Activated T-helper 2 cell treated with anti-CD3 and anti-CD28 coated beads, Interferon-gamma antibody, Interleukin-2, Interleukin-4, amounts not matched to agents 10 μg/mL and 5 μg/mL and 100 μg/mL, durations not matched to agents 14 hours and 24 hours and 36 hours (primary cell): ENCODE results near the gene EXOC6. TPM values are rescaled to one million over a fixed set of nuclear protein-coding genes. Genes with fewer than 3 reads are reported as not detected.
"Not testable (repeated sequence)": the region's sequence is repeated elsewhere in the genome, so short reads cannot be mapped to it uniquely, and the experiment has no call there.

Experiments used
- DNase-seq: peaks from one replicate; pipeline ENCODE4 v3.0.0; 2021; ENCODE audit warnings: low spot score
- H3K27ac Mint-ChIP-seq: one replicate; pipeline ENCODE4 v1.8.0; 2021; ENCODE audit warnings: mixed read lengths
- H3K27me3 Mint-ChIP-seq: one replicate; pipeline ENCODE4 v1.8.0; 2021; ENCODE audit warnings: low read depth, mixed read lengths
- H3K36me3 Mint-ChIP-seq: one replicate; pipeline ENCODE4 v1.8.0; 2021; ENCODE audit warnings: low read depth, mixed read lengths
- H3K4me1 Mint-ChIP-seq: one replicate; pipeline ENCODE4 v1.8.0; 2021; ENCODE audit warnings: low read depth, mixed read lengths
- H3K4me3 Mint-ChIP-seq: one replicate; pipeline ENCODE4 v1.8.0; 2021; ENCODE audit warnings: low read depth, mild to moderate bottlenecking, moderate library complexity, mixed read lengths
- H3K9me3 Mint-ChIP-seq: one replicate; pipeline ENCODE4 v1.8.0; 2021; ENCODE audit warnings: mixed read lengths
- intact Hi-C: fragments of 100-400 bp; cut with micrococcal nuclease; formaldehyde crosslinking; loops from one replicate; pipeline ENCODE4 v1.15.1; 2023
- total RNA-seq: library from RNA; stranded (reverse); gene quantifications from 2 replicates; pipeline ENCODE4 v1.2.3, GENCODE V29; 2022

The EXOC6 gene
- total RNA-seq, 1 donor from 2014 or later: 12.4 TPM

- intact Hi-C loops: no loop called here
- Mint-ChIP-seq H3K36me3 (peaks cover 11% of the 10 kb centered on the region), H3K27me3 (no peaks in the 10 kb centered on the region)
These were observed 55.3 kb downstream of the EXOC6 start for GRCh38 chr10:92903633-92904032.

DNA sequence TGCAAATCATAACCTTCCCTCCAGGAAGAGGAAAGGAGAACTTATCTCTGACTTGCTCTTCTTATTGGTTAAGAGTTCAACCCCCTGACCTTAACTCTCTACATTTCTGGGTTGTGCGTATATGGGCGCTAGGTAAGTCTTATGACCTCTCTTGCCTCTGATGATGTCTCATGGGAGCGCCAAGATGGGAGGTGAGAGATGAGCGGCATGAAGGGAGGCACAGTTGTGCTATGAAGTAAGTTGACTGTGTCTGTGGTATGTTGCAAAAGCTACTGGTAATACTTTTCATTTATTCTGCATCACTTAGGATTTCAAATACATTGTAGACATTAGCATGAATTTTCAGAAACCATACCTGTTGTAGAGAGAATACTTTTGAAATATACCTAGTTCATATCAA, 59.0 kb downstream of the EXOC6 start:
- peaks cover 11% of the 10 kb centered on the region for H3K36me3 Mint-ChIP-seq
- no peak for DNase-seq
- H3K9me3 Mint-ChIP-seq: no peaks in the 10 kb centered on the region
- H3K4me3 Mint-ChIP-seq: no peak overlapping the region
- intact Hi-C loops: no loop called here
- H3K27me3 Mint-ChIP-seq: no peaks in the 10 kb centered on the region
- H3K27ac Mint-ChIP-seq: no peak overlapping the region
- H3K4me1 Mint-ChIP-seq: peaks cover 9% of the 10 kb centered on the region

More at GRCh38 chr10:92903633-92904032, 55.3 kb downstream of the EXOC6 start:
- Mint-ChIP-seq H3K4me1 (peaks cover 15% of the 10 kb centered on the region), H3K27ac (no peak overlapping the region), H3K9me3 (no peaks in the 10 kb centered on the region), H3K4me3 (no peak overlapping the region)
- no peak for DNase-seq

DNA sequence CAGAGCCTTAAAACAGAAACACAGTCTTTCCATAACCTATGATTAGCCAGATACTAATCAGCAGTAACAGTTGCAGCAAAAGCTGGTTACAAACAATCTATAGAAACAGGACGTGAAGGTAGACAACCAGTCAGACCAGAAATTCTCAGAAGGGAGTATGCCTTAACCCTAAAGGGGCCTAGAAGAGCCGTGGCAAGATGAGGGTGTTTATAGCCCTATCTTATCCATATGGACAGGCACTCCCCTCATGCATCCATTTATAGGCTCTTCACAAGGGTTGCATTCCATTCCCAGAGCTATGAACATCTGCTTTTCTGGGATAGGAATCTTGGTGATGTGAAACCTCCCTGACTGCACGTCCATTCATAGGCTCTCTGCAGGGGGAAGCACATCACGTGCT, 64.3 kb downstream of the EXOC6 start:
- H3K27ac Mint-ChIP-seq, H3K4me3 Mint-ChIP-seq, H3K27me3 Mint-ChIP-seq, H3K9me3 Mint-ChIP-seq, H3K4me1 Mint-ChIP-seq, H3K36me3 Mint-ChIP-seq, DNase-seq, intact Hi-C loops: not testable (repeated sequence)

DNA sequence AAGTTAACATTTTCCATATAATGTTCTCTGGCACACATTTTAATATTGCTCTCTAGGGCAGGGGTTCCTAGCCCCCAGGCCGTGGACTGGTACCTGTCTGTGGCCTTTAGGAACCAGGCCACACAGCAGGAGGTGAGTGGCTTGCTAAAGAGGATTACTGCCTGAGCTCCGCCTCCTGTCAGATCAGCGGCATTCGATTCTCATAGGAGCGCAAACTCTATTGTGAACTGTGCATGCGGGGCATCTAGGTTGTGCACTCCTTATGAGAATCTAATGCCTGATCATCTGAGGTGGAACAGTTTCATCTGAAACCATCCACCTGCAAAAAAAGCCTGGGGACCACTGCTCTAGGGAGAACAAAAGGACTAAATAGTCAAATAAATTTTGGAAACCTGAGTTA, 65.7 kb downstream of the EXOC6 start:
- Mint-ChIP-seq H3K36me3 (peaks cover 2% of the 10 kb centered on the region), H3K4me1 (peaks cover 3% of the 10 kb centered on the region), H3K27me3 (no peaks in the 10 kb centered on the region), H3K4me3 (no peak overlapping the region), H3K9me3 (no peaks in the 10 kb centered on the region), H3K27ac (no peak overlapping the region)
- intact Hi-C loops: no loop called here
- no peak for DNase-seq

- Mint-ChIP-seq H3K4me3 (no peak overlapping the region), H3K9me3 (no peaks in the 10 kb centered on the region), H3K36me3 (peaks cover 2% of the 10 kb centered on the region), H3K4me1 (peaks cover 3% of the 10 kb centered on the region), H3K27ac (no peak overlapping the region), H3K27me3 (no peaks in the 10 kb centered on the region)
- DNase-seq: peak; percentile 24
- intact Hi-C loops: no loop called here
These were observed 66.4 kb downstream of the EXOC6 start for GRCh38 chr10:92914478-92915325.

GRCh38 chr10:92915892-92916291, 67.6 kb downstream of the EXOC6 start:
- Mint-ChIP-seq H3K4me3 (no peak overlapping the region), H3K4me1 (peaks cover 3% of the 10 kb centered on the region), H3K27me3 (no peaks in the 10 kb centered on the region), H3K9me3 (peaks cover 5% of the 10 kb centered on the region), H3K27ac (no peak overlapping the region), H3K36me3 (peaks cover 11% of the 10 kb centered on the region)
- intact Hi-C loops: no loop called here
- DNase-seq: no peak

GRCh38 chr10:92916433-92916832, 68.1 kb downstream of the EXOC6 start:
- H3K27ac Mint-ChIP-seq: no peak overlapping the region
- no peak for DNase-seq
- H3K9me3 Mint-ChIP-seq: peaks cover 8% of the 10 kb centered on the region
- peaks cover 3% of the 10 kb centered on the region for H3K4me1 Mint-ChIP-seq
- peaks cover 14% of the 10 kb centered on the region for H3K36me3 Mint-ChIP-seq
- H3K4me3 Mint-ChIP-seq: no peak overlapping the region
- H3K27me3 Mint-ChIP-seq: no peaks in the 10 kb centered on the region
- intact Hi-C loops: no loop called here

DNA sequence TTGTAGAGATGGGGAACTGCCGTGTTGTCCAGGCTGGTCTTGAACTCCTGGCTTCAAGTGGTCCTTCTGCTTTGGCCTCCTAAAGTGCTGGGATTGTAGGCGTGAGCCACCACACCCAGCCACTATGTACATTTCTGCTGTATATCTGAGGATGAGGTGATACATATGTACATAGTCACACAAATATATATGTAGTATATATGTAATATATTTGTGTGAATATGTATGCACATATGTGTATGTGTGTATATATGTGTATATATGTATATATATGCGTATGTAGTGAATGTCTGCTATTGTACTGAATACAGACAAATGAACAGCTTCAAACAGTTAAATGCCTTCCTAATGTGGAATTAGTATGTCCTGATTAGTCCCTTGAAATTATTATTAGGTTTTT, 70.3 kb downstream of the EXOC6 start:
- no peaks in the 10 kb centered on the region for H3K27me3 Mint-ChIP-seq
- H3K4me1 Mint-ChIP-seq: no peaks in the 10 kb centered on the region
- H3K4me3 Mint-ChIP-seq: no peak overlapping the region
- intact Hi-C loops: no loop called here
- no peak for DNase-seq
- peaks cover 18% of the 10 kb centered on the region for H3K36me3 Mint-ChIP-seq
- no peak overlapping the region for H3K27ac Mint-ChIP-seq
- H3K9me3 Mint-ChIP-seq: peaks cover 8% of the 10 kb centered on the region

- DNase-seq: no peak
- Mint-ChIP-seq H3K4me1 (no peaks in the 10 kb centered on the region), H3K27ac (no peak overlapping the region), H3K9me3 (peaks cover 8% of the 10 kb centered on the region), H3K27me3 (no peaks in the 10 kb centered on the region), H3K4me3 (no peak overlapping the region), H3K36me3 (peaks cover 18% of the 10 kb centered on the region)
- intact Hi-C loops: no loop called here
These were observed 72.5 kb downstream of the EXOC6 start for GRCh38 chr10:92920866-92921265.

DNA sequence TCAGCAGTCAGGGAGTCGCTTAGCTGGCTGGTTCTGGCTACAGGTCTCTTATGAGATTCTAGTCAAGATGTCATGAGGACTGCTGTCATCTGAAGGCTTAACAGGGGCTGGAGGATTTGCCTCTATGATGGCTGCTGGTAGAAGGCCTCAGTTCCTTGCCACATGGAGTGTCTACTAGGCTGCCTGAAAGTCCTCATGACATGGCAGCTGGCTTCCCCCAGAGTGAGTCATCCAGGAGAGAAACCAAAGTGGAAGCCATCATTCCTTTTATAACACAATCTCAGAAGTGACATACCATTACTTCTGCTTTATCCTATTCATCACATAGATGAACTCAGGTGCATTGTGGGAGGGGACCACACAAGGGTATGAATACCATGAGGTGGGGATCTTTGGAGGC, 75.1 kb downstream of the EXOC6 start:
- peaks cover 8% of the 10 kb centered on the region for H3K9me3 Mint-ChIP-seq
- intact Hi-C loops: no loop called here
- no peaks in the 10 kb centered on the region for H3K4me1 Mint-ChIP-seq
- no peak overlapping the region for H3K4me3 Mint-ChIP-seq
- no peak for DNase-seq
- no peak overlapping the region for H3K27ac Mint-ChIP-seq
- H3K36me3 Mint-ChIP-seq: peaks cover 18% of the 10 kb centered on the region
- H3K27me3 Mint-ChIP-seq: no peaks in the 10 kb centered on the region

- Mint-ChIP-seq H3K36me3 (peaks cover 7% of the 10 kb centered on the region), H3K27me3 (no peaks in the 10 kb centered on the region), H3K27ac (no peak overlapping the region), H3K4me3 (no peak overlapping the region), H3K9me3 (no peaks in the 10 kb centered on the region), H3K4me1 (no peaks in the 10 kb centered on the region)
- no peak for DNase-seq
- intact Hi-C loops: no loop called here
These were observed 81.6 kb downstream of the EXOC6 start for GRCh38 chr10:92929896-92930295.

GRCh38 chr10:92931597-92931996, 83.3 kb downstream of the EXOC6 start:
- H3K36me3 Mint-ChIP-seq: peaks cover 7% of the 10 kb centered on the region
- no peaks in the 10 kb centered on the region for H3K27me3 Mint-ChIP-seq
- DNase-seq: no peak
- H3K4me1 Mint-ChIP-seq: no peaks in the 10 kb centered on the region
- intact Hi-C loops: no loop called here
- H3K9me3 Mint-ChIP-seq: no peaks in the 10 kb centered on the region
- H3K4me3 Mint-ChIP-seq: no peak overlapping the region
- no peak overlapping the region for H3K27ac Mint-ChIP-seq

DNA sequence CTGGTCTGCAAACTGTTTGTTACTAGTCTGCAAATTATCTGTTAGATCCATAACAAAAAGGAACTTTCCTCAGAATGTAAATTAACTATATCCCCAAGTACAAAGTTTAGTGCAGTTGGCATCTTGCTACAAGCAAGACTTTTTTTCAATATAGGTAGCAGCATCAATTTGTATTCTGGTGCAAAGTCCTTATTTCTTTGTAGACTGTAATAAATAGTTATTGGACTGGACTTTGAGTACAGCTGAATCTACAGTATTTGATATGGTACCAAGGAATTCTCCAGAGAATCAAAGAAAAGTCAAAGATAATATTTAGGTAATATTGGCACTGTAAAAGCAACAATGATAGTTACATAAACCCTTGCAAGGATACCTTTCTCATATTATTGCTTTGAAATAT, 89.6 kb downstream of the EXOC6 start:
- H3K36me3 Mint-ChIP-seq: no peaks in the 10 kb centered on the region
- no peak overlapping the region for H3K4me3 Mint-ChIP-seq
- no peaks in the 10 kb centered on the region for H3K4me1 Mint-ChIP-seq
- intact Hi-C loops: no loop called here
- DNase-seq: no peak
- H3K27me3 Mint-ChIP-seq: no peaks in the 10 kb centered on the region
- no peaks in the 10 kb centered on the region for H3K9me3 Mint-ChIP-seq
- H3K27ac Mint-ChIP-seq: no peak overlapping the region
